GM21723 (cell line): Measurements from ENCODE around the gene RFX2.

ENCODE experiments used
- ATAC-seq: cut with Tn5 transposase; IDR thresholded peaks from one replicate; pipeline ENCODE4 v1.9.1; 2021; ENCODE audit warnings: mild to moderate bottlenecking, moderate library complexity; ENCODE audit not compliant: unreplicated experiment

The RFX2 gene

GRCh38 chr19:6105444-6105843 is 4.9 kb downstream of the RFX2 start:
- no peak for ATAC-seq

- ATAC-seq = no peak
Observed at GRCh38 chr19:6103894-6104293, 6.4 kb downstream of the RFX2 start.

- no peak for ATAC-seq
Observed at GRCh38 chr19:6103217-6103644, 7.1 kb downstream of the RFX2 start.

GRCh38 chr19:6101991-6102390 is 8.3 kb downstream of the RFX2 start:
- no peak for ATAC-seq

- no peak for ATAC-seq
Observed at GRCh38 chr19:6101291-6101825, 8.9 kb downstream of the RFX2 start.

GRCh38 chr19:6100284-6100915 is 9.9 kb downstream of the RFX2 start:
- ATAC-seq = no peak

GRCh38 chr19:6099599-6099998 is 10.7 kb downstream of the RFX2 start:
- no peak for ATAC-seq

GRCh38 chr19:6099033-6099432 is 11.3 kb downstream of the RFX2 start:
- ATAC-seq = no peak

- no peak for ATAC-seq
Observed at GRCh38 chr19:6098574-6098973, 11.7 kb downstream of the RFX2 start.

GRCh38 chr19:6097911-6098310 is 12.4 kb downstream of the RFX2 start:
- no peak for ATAC-seq

GRCh38 chr19:6095760-6096159 is 14.5 kb downstream of the RFX2 start:
- ATAC-seq = no peak

- no peak for ATAC-seq
Observed at GRCh38 chr19:6092329-6093286, 17.7 kb downstream of the RFX2 start.

- ATAC-seq = no peak
Observed at GRCh38 chr19:6091771-6092291, 18.5 kb downstream of the RFX2 start.

GRCh38 chr19:6090634-6091033 is 19.7 kb downstream of the RFX2 start:
- no peak for ATAC-seq

GRCh38 chr19:6088602-6089049 is 21.7 kb downstream of the RFX2 start:
- no peak for ATAC-seq

- no peak for ATAC-seq
Observed at GRCh38 chr19:6087074-6087571, 23.2 kb downstream of the RFX2 start.

- ATAC-seq = no peak
Observed at GRCh38 chr19:6086068-6086788, 24.1 kb downstream of the RFX2 start.

GRCh38 chr19:6084821-6085220 is 25.5 kb downstream of the RFX2 start:
- no peak for ATAC-seq

- ATAC-seq = no peak
Observed at GRCh38 chr19:6079107-6079506, 31.2 kb downstream of the RFX2 start.

- no peak for ATAC-seq
Observed at GRCh38 chr19:6078068-6078467, 32.2 kb downstream of the RFX2 start.
